Neural cell (in vitro differentiated cells): ENCODE results near the gene OSBPL2. TPM values are rescaled to one million over a fixed set of nuclear protein-coding genes. Genes with fewer than 3 reads are reported as not detected.

Source experiments
- H2AFZ ChIP-seq: fragments of 200-600, 300-800 bp; sonication (generic), shearing (Covaris generic); 2 replicates; pipeline ENCODE4 v1.6.0; 2014; ENCODE audit warnings: low read depth, mild to moderate bottlenecking, antibody characterized with exemption, low read length, moderate library complexity
- H3F3A ChIP-seq: fragments of 200-600 bp; shearing (Covaris generic); 2 replicates; pipeline ENCODE4 v1.6.1; 2016; ENCODE audit warnings: mild to moderate bottlenecking, moderate library complexity, mixed read lengths, antibody characterized with exemption, low read length; ENCODE audit not compliant: insufficient read depth, poor library complexity, severe bottlenecking
- H3K27ac ChIP-seq: fragments of 200-600, 300-800 bp; sonication (generic), shearing (Covaris generic); 2 replicates; pipeline ENCODE4 v1.5.1; 2014; ENCODE audit warnings: mild to moderate bottlenecking, low read length, moderate library complexity
- H3K27me3 ChIP-seq: fragments of 300-800, 200-600 bp; sonication (generic), shearing (Covaris generic); 2 replicates; pipeline ENCODE4 v1.6.0; 2014; ENCODE audit warnings: mild to moderate bottlenecking, low read depth, low read length, moderate library complexity; ENCODE audit not compliant: insufficient read depth
- H3K36me3 ChIP-seq: fragments of 300-800, 200-600 bp; sonication (generic), shearing (Covaris generic); 2 replicates; pipeline ENCODE4 v1.5.1; 2014; ENCODE audit warnings: mild to moderate bottlenecking, antibody characterized with exemption, low read length, moderate library complexity; ENCODE audit not compliant: insufficient read depth
- H3K4me2 ChIP-seq: fragments of 300-800, 200-600 bp; sonication (generic), shearing (Covaris generic); 2 replicates; pipeline ENCODE4 v1.6.0; 2014; ENCODE audit warnings: mild to moderate bottlenecking, low read length
- H3K4me3 ChIP-seq: fragments of 300-800, 200-600 bp; sonication (generic), shearing (Covaris generic); 2 replicates; pipeline ENCODE4 v1.5.1; 2014; ENCODE audit warnings: mild to moderate bottlenecking, low read length, moderate library complexity
- H3K79me2 ChIP-seq: fragments of 200-600 bp; shearing (Covaris generic); replicated peaks from 2 replicates; pipeline ENCODE4 v1.6.0; 2014; ENCODE audit warnings: mild to moderate bottlenecking, low read length, moderate library complexity; ENCODE audit not compliant: insufficient read depth
- H3K9ac ChIP-seq: fragments of 300-800, 200-600 bp; sonication (generic), shearing (Covaris generic); 2 replicates; pipeline ENCODE4 v1.6.1; 2016; ENCODE audit warnings: mild to moderate bottlenecking, low read length, mixed read lengths
- H3K9me2 ChIP-seq: fragments of 200-600 bp; shearing (Covaris generic); 2 replicates; pipeline ENCODE4 v1.6.1; 2016; ENCODE audit warnings: mild to moderate bottlenecking, low read length, mixed read lengths; ENCODE audit not compliant: insufficient read depth
- H3K9me3 ChIP-seq: fragments of 200-600, 300-800 bp; sonication (generic), shearing (Covaris generic); 2 replicates; pipeline ENCODE4 v1.6.1; 2016; ENCODE audit warnings: mild to moderate bottlenecking, mixed run types, low read length, moderate library complexity, mixed read lengths
- H4K20me1 ChIP-seq: fragments of 200-600 bp; shearing (Covaris generic); 2 replicates; pipeline ENCODE4 v1.6.1; 2016; ENCODE audit warnings: mild to moderate bottlenecking, mixed run types; ENCODE audit not compliant: insufficient read depth
- EP300 ChIP-seq: fragments of 450-650 bp; conservative IDR thresholded peaks from 2 replicates; pipeline ENCODE4 v1.6.1; 2014; ENCODE audit warnings: antibody characterized with exemption, mild to moderate bottlenecking, moderate library complexity; ENCODE audit not compliant: poor library complexity, severe bottlenecking
- EZH2 ChIP-seq: fragments of 200-600, 300-800 bp; shearing (Covaris generic), sonication (generic); IDR thresholded peaks from 2 replicates; pipeline ENCODE4 v1.6.1; 2014; ENCODE audit warnings: antibody characterized with exemption, low read length, borderline replicate concordance, mild to moderate bottlenecking; ENCODE audit not compliant: insufficient read depth, poor library complexity, severe bottlenecking
- MXI1 ChIP-seq: fragments of 450-650 bp; conservative IDR thresholded peaks from 2 replicates; pipeline ENCODE4 v1.6.1; 2014; ENCODE audit warnings: antibody characterized with exemption, mild to moderate bottlenecking; ENCODE audit not compliant: poor library complexity, severe bottlenecking
- POLR2AphosphoS5 ChIP-seq: IDR thresholded peaks from 2 replicates; pipeline ENCODE4 v1.6.1; 2012
- RAD21 ChIP-seq: fragments of 450-650 bp; conservative IDR thresholded peaks from 2 replicates; pipeline ENCODE4 v1.6.1; 2014; ENCODE audit warnings: antibody characterized with exemption, mild to moderate bottlenecking, moderate library complexity
- SMC3 ChIP-seq: fragments of 450-650 bp; conservative IDR thresholded peaks from 2 replicates; pipeline ENCODE4 v1.6.1; 2014; ENCODE audit warnings: antibody characterized with exemption, mild to moderate bottlenecking, moderate library complexity; ENCODE audit not compliant: poor library complexity
- TAF1 ChIP-seq: IDR thresholded peaks from 2 replicates; pipeline ENCODE4 v1.6.1; 2012; ENCODE audit warnings: low read depth
- polyA plus RNA-seq: library from polyadenylated mRNA; depleted of rRNA; stranded (reverse); fragments of >200 nt; gene quantifications from 2 replicates; pipeline ENCODE4 v1.2.3, GENCODE V29; 2014
- TF ChIP-seq, protein P1 (sequence below): IDR thresholded peaks from 2 replicates; pipeline ENCODE4 v1.6.1; 2012; ENCODE audit warnings: borderline replicate concordance
- TF ChIP-seq, protein P2 (sequence below): fragments of 450-650 bp; IDR thresholded peaks from 2 replicates; pipeline ENCODE4 v1.5.1; 2014; ENCODE audit warnings: antibody characterized with exemption, mild to moderate bottlenecking, moderate library complexity; ENCODE audit not compliant: poor library complexity, severe bottlenecking

Gene OSBPL2
- polyA plus RNA-seq, 1 donor from 2014 or later, result 41.5 TPM

DNA sequence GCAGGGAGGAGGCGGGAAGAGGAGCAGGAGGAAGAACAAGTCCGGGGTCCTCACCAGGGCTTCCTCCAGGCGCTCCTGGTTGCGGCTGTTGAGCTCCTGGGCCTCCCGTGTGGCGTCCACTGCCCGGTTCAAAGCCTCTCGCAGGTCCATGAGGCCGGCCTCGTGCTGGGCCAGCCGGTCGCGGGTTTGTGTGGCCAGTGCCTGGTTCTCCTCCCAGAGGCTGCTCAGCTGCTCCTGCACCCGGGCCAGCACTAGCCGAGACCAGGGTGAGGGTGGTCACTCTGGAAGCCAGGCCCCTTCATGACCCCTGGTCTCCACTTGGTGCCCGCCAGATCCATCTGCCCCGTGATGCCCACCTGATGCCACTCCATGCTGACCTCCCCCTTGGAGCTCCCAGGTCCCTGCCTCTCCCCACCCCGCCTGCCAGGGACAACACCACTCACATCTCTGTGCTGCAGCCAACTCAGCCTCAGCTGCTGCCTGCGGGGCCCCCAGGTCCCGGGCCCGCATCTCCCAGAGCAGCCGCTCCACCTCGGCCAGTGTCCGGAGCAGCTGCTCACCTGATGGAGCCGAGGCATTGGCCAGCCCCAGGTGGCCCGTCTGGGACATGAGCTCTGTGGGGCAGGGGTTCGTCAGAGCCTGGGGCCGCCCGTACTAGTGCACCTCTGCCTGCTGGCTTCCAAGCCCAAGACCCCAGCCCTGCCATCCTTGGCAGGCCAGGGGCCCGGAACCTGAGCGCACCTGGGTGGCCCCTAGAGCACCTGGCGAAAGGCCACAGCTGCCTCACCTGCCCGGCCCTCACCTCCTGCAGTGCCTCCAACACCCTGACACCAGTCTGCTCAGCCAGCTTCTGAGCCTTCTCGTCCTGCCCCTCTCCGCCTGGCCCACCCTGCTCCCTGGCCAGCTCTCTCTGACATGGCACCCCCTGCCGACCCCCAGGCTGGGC, 80.4 kb downstream of the OSBPL2 start:
- Histone ChIP-seq H3F3A (no peaks in the 10 kb centered on the region), H3K27ac (no peak overlapping the region), H3K79me2 (no peaks in the 10 kb centered on the region), H2AFZ (no peak overlapping the region), H3K27me3 (no peaks in the 10 kb centered on the region), H3K9ac (no peak overlapping the region), H4K20me1 (no peaks in the 10 kb centered on the region), H3K4me3 (no peak overlapping the region), H3K9me3 (no peaks in the 10 kb centered on the region), H3K4me2 (no peak overlapping the region), H3K9me2 (no peaks in the 10 kb centered on the region), H3K36me3 (no peaks in the 10 kb centered on the region)
- no peak for TF ChIP-seq POLR2AphosphoS5
- TF ChIP-seq, protein P1, sequence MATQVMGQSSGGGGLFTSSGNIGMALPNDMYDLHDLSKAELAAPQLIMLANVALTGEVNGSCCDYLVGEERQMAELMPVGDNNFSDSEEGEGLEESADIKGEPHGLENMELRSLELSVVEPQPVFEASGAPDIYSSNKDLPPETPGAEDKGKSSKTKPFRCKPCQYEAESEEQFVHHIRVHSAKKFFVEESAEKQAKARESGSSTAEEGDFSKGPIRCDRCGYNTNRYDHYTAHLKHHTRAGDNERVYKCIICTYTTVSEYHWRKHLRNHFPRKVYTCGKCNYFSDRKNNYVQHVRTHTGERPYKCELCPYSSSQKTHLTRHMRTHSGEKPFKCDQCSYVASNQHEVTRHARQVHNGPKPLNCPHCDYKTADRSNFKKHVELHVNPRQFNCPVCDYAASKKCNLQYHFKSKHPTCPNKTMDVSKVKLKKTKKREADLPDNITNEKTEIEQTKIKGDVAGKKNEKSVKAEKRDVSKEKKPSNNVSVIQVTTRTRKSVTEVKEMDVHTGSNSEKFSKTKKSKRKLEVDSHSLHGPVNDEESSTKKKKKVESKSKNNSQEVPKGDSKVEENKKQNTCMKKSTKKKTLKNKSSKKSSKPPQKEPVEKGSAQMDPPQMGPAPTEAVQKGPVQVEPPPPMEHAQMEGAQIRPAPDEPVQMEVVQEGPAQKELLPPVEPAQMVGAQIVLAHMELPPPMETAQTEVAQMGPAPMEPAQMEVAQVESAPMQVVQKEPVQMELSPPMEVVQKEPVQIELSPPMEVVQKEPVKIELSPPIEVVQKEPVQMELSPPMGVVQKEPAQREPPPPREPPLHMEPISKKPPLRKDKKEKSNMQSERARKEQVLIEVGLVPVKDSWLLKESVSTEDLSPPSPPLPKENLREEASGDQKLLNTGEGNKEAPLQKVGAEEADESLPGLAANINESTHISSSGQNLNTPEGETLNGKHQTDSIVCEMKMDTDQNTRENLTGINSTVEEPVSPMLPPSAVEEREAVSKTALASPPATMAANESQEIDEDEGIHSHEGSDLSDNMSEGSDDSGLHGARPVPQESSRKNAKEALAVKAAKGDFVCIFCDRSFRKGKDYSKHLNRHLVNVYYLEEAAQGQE, result no peak
- no peak for TF ChIP-seq RAD21
- TF ChIP-seq, protein P2, sequence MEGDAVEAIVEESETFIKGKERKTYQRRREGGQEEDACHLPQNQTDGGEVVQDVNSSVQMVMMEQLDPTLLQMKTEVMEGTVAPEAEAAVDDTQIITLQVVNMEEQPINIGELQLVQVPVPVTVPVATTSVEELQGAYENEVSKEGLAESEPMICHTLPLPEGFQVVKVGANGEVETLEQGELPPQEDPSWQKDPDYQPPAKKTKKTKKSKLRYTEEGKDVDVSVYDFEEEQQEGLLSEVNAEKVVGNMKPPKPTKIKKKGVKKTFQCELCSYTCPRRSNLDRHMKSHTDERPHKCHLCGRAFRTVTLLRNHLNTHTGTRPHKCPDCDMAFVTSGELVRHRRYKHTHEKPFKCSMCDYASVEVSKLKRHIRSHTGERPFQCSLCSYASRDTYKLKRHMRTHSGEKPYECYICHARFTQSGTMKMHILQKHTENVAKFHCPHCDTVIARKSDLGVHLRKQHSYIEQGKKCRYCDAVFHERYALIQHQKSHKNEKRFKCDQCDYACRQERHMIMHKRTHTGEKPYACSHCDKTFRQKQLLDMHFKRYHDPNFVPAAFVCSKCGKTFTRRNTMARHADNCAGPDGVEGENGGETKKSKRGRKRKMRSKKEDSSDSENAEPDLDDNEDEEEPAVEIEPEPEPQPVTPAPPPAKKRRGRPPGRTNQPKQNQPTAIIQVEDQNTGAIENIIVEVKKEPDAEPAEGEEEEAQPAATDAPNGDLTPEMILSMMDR, result no peak
- TF ChIP-seq SMC3, result no peak
- no peak for TF ChIP-seq TAF1
- TF ChIP-seq EZH2, result no peak
- no peak for TF ChIP-seq MXI1
- no peak for TF ChIP-seq EP300

DNA sequence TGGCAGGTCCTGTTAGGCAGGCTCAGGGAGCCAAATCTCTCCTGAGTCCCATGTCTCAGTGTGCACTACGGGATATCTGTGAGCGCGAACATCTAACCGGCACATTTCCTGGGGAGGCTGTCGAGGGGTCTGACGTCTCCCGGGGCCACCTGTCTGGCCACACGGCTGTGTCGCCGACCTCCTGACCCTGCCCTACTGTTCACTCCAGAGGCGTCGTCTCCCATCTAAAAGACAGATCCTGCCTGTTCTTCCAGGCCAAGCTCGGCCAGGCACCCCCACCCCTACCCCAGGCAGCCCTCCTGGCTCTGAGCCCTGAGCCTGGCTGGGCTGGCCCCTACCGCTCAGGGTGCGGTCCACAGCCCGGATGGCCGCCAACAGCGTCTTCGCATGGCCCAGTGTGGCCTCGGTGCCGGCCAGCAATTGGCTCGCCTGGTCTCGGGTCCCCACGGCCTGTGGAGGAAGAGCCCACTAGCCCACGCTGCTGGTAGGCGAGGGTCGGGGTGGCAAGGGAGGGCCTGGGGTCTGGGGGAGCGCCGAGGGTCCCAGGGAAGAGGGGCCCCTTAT, 81.1 kb downstream of the OSBPL2 start:
- Histone ChIP-seq H2AFZ (no peak overlapping the region), H3K4me3 (no peak overlapping the region), H3F3A (no peaks in the 10 kb centered on the region), H3K36me3 (no peaks in the 10 kb centered on the region), H3K27ac (no peak overlapping the region), H3K4me2 (no peak overlapping the region), H3K9me3 (no peaks in the 10 kb centered on the region), H3K79me2 (no peaks in the 10 kb centered on the region), H3K27me3 (no peaks in the 10 kb centered on the region), H3K9ac (no peak overlapping the region), H3K9me2 (no peaks in the 10 kb centered on the region), H4K20me1 (no peaks in the 10 kb centered on the region)
- TF ChIP-seq EZH2, result no peak
- no peak for TF ChIP-seq MXI1
- TF ChIP-seq POLR2AphosphoS5, result no peak
- TF ChIP-seq, protein P1, result no peak
- no peak for TF ChIP-seq RAD21
- no peak for TF ChIP-seq EP300
- TF ChIP-seq, protein P2, result no peak
- TF ChIP-seq TAF1, result no peak
- no peak for TF ChIP-seq SMC3
